ENCODE data around the gene SLC29A1.

The SLC29A1 gene

GRCh38 chr6:44262467-44263353 lies 39.3 kb downstream of the SLC29A1 start:
- DNase-seq (ENCODE audit: low read depth, low spot score) = no peak
- CTCF ChIA-PET = interaction anchor here (0.8 to 2.2 kb wide), 13 partner anchors 10 to 163 kb away, joined by 3 to 14 read pairs (median 3); no protein-coding TSS in a partner anchor
- POLR2A ChIA-PET = interaction anchor here (1.7 kb wide), 1 partner anchor 16 kb away, joined by 6 read pairs; the partner anchor contains the start of gene HSP90AB1
- TF ChIP-seq, protein P1, sequence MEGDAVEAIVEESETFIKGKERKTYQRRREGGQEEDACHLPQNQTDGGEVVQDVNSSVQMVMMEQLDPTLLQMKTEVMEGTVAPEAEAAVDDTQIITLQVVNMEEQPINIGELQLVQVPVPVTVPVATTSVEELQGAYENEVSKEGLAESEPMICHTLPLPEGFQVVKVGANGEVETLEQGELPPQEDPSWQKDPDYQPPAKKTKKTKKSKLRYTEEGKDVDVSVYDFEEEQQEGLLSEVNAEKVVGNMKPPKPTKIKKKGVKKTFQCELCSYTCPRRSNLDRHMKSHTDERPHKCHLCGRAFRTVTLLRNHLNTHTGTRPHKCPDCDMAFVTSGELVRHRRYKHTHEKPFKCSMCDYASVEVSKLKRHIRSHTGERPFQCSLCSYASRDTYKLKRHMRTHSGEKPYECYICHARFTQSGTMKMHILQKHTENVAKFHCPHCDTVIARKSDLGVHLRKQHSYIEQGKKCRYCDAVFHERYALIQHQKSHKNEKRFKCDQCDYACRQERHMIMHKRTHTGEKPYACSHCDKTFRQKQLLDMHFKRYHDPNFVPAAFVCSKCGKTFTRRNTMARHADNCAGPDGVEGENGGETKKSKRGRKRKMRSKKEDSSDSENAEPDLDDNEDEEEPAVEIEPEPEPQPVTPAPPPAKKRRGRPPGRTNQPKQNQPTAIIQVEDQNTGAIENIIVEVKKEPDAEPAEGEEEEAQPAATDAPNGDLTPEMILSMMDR (IDR thresholded peaks at IDR 0.05; ENCODE audit: insufficient read depth, low read length, missing control alignments) = no peak
- peak overlapping the region; percentile 80 for H3K4me3 ChIP-seq (ENCODE audit: low read depth, low read length)

DNA sequence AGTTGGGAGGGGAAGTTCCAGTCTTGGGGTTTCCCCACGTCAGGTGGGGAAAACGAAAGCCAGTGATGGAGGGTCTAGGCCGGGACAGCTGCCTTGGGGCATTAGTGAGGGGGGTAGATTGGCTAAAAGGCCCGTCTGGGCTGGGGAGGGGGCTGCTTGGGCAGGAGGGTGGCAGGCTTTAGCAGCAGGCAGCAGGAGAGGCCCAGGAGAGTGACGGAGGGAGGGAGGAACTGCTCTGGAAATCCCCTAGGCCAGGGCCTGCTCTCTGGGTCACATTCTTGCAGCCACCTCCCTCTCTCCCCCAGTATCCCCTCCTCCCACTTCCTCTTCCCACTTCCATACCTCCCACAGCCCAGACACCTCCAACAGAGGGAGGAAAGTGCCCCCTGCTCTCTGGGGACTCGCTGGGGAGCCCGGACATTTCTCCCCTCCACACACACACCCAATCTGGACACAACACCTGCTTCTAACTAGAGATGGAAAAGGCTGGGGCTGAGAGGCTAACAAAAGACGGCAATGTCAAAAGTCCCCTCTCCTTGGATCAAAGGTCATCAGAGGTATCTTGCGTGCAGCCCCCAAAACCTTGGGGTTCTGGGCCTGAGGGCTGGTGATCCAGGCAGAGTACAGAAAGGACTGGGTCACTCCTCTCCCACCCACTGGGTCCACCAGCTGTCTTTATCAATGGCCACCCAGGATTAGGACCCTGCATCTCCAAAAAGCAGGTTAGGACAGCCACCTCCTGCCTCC lies 40.1 kb downstream of the SLC29A1 start:
- H3K4me3 ChIP-seq (ENCODE audit: low read depth, low read length) = peak overlapping the region; percentile 80
- DNase-seq (ENCODE audit: low read depth, low spot score) = no peak
- ChIA-PET CTCF (interaction anchor here (0.7 to 9.1 kb wide), 6 partner anchors 9 to 89 kb away, joined by 3 to 234 read pairs (median 10); partner anchors contain the start of gene AARS2), POLR2A (interaction anchor here (1.6 kb wide), 1 partner anchor 17 kb away, joined by 9 read pairs; the partner anchor contains the start of gene HSP90AB1)
- TF ChIP-seq, protein P1 (IDR thresholded peaks at IDR 0.05; ENCODE audit: insufficient read depth, low read length, missing control alignments) = no peak

GRCh38 chr6:44264154-44265006 lies 41.0 kb downstream of the SLC29A1 start:
- ChIA-PET CTCF (interaction anchor here (0.7 to 9.1 kb wide), 8 partner anchors 10 to 72 kb away, joined by 3 to 234 read pairs (median 3); partner anchors contain the start of gene AARS2), POLR2A (interaction anchor here (0.7 to 1.6 kb wide), 2 partner anchors 18 to 34 kb away, joined by 3 to 9 read pairs; partner anchors contain the start of gene HSP90AB1)
- peak overlapping the region; percentile 80 for H3K4me3 ChIP-seq (ENCODE audit: low read depth, low read length)
- no peak for DNase-seq (ENCODE audit: low read depth, low spot score)
- TF ChIP-seq, protein P1 (IDR thresholded peaks at IDR 0.05; ENCODE audit: insufficient read depth, low read length, missing control alignments) = no peak

DNA sequence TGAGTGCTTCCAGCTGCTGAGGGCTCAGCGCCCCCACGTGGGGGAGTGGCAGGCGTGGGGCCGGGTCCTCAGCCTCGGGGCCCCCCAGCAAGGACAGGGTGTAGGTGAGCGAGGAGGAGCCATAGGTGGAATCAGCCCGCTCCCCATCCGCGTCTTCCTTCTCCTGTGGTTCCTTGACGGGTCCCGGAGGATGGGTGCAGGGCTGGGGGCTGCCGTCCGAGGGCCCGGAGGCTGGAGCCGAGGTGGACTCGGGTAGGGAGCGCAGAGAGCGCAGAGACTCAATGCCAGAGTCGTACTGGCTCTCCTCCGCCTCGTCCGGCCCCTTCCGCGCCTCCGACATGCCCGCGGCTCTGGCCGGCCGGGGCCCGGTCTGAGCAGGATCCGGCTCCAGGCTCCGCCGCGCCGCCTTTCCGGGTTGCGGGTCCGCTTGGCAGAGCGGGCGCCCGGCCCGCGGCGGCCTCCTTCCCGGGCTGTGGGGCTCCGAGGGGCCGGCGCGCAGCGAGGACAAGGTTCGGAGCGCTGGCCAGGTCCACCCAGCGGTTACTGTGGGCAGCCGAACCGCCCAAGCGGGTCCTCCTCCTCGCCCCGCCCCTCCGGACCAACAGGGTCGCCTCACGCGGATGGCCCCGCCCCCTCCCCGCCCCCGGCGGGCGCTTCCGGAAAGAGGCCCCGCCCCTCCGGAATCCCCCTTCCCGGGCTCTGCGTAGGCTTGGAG lies 41.8 kb downstream of the SLC29A1 start, which contains the start of gene NFKBIE:
Gene NFKBIE (minus strand): TSS at position 545 of the 715 bp plus-strand sequence. CDS start 205 bp downstream, at position 340.
- DNase-seq (ENCODE audit: low read depth, low spot score) = peak; percentile 50
- H3K4me3 ChIP-seq (ENCODE audit: low read depth, low read length) = peak within 1 kb of the TSS; percentile 80
- ChIA-PET CTCF (interaction anchor here (0.7 to 9.1 kb wide), 10 partner anchors 11 to 78 kb away, joined by 3 to 234 read pairs (median 8); partner anchors contain the start of gene SPATS1), POLR2A (interaction anchor here (0.7 to 1.6 kb wide), 2 partner anchors 18 to 33 kb away, joined by 3 to 9 read pairs; partner anchors contain the start of gene HSP90AB1)
- TF ChIP-seq, protein P1 (IDR thresholded peaks at IDR 0.05; ENCODE audit: insufficient read depth, low read length, missing control alignments) = peak; percentile 26

GRCh38 chr6:44265722-44266233 lies 42.4 kb downstream of the SLC29A1 start:
- H3K4me3 ChIP-seq (ENCODE audit: low read depth, low read length) = no peak overlapping the region; the same call in 1 of the 2 replicates
- DNase-seq (ENCODE audit: low read depth, low spot score) = no peak
- TF ChIP-seq, protein P1 (IDR thresholded peaks at IDR 0.05; ENCODE audit: insufficient read depth, low read length, missing control alignments) = no peak
- CTCF ChIA-PET = interaction anchor here (2.6 to 9.1 kb wide), 6 partner anchors 12 to 82 kb away, joined by 9 to 234 read pairs (median 54); partner anchors contain the start of genes AARS2 and SPATS1
- POLR2A ChIA-PET = no interaction called here
